Fibroblast of skin of back (primary cell): Measurements from ENCODE around the gene SPON1.
"Not testable (repeated sequence)": the region's sequence is repeated elsewhere in the genome, so short reads cannot be mapped to it uniquely, and the experiment has no call there.

Source experiments
- DNase-seq: peaks from one replicate; pipeline ENCODE4 v3.0.0-alpha.2; 2013

The SPON1 gene

DNA sequence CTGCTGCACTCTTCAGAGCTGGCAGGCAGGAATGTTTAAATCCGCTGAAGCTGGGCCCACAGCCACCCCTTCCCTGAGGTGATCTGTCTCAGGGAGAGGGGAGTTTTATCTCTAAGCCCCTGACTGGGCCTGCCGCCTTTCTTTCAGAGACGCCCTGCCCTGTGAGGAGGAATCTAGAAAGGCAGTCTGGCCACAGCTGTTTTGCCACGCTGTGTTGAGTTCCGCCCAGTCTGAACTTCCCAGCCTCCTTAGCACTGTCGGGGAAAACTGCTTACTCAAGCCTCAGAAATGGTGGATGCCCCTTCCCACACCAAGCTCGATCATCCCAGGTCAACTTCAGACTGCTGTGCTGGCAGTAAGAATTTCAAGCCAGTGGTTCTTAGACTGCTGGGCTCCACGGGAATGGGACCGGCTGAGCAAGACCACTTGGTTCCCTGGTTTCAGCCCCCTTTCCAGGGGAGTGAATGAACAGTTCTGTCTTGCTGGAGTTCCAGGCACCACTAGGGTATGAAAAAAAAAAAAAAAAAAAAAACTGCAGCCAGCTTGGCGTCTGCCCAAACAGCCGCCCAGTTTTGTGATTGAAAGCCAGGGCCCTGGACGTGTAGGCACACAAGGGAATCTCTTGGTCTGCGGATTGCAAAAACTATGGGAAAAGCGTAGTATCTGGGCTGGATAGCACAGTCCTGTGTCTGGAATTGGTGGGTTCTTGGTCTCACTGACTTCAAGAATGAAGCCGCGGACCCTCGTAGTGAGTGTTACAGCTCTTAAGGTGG lies 127.4 kb downstream of the SPON1 start:
- DNase-seq, result no peak

DNA sequence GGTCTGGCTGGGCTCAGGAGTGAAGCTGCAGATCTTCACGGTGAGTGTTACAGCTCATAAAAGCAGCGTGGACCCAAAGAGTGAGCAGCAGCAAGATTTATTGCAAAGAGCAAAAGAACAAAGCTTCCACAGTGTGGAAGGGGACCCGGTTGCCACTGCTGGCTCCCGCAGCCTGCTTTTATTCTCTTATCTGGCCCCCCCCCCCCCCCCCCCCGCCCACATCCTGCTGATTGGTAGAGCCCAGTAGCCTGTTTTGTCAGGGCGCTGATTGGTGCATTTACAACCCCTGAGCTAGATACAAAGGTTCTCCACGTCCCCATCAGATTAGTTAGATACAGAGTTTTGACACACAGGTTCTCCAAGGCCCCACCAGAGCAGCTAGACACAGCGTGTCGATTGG lies 128.1 kb downstream of the SPON1 start:
- DNase-seq, result not testable (repeated sequence)

DNA sequence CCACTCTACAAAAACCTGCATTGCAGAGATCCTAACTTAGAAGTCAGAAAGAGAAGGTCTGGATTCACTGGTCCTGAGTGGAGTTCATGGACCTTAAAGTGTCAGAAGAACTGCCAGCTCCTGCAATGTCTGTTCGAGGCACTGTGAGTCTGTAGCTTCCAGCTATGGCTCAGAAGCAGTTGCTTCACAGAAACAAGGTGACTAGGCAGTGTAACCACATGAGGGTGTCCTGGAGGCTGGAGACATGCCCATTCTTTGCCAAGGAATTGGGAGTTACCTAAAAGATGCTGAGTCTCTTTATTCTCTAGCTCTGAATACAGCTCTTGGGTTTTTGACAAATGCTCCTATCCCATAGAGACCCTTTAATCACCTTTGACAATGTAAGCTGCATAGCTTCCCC lies 130.5 kb downstream of the SPON1 start:
- DNase-seq, result no peak

DNA sequence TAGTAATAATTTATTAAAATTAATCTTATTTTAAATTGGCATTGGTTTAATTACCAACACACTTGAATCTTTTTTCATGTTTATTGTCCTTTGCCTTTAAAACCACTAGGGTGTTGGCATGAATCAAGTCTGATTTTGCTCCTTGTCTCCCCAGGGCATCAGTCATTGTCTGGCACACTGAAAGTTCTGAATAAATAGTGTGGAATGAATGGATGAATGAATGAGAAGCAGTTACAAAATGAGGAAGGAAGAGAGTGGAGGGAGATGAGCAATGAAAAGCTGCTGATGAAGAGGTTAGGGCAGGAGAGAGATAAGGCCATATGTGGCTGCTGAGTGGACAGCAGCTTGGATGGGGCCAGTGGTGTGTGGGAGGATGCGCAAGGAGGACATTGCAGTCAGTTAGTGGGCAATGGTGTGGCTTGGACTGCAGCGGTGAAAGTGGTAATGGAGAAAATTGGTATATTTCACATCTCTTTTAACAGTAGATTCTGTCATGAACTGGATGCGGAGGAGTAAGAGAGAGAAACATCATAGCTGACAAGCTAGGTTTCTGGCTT lies 132.0 kb downstream of the SPON1 start:
- DNase-seq, result no peak

DNA sequence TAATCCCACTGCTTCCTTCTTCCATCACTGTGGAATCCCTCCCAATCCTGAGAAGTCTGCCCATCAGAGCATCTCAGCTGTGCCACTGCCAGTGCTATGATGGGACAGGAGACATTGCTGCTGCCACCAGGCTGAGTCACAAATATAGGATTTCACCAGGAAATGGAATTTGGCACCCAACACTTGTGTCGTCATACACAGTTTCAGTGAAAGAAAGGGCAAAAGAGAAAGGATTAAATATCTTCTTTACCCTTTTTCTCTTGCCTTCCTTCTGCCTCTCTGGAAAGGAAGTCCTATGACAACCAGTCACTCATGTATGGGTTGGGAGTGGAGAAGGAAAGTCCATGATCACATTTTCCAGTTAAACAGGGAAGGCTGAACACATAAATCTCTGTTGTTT lies 133.4 kb downstream of the SPON1 start:
- peak; percentile 9 for DNase-seq

DNA sequence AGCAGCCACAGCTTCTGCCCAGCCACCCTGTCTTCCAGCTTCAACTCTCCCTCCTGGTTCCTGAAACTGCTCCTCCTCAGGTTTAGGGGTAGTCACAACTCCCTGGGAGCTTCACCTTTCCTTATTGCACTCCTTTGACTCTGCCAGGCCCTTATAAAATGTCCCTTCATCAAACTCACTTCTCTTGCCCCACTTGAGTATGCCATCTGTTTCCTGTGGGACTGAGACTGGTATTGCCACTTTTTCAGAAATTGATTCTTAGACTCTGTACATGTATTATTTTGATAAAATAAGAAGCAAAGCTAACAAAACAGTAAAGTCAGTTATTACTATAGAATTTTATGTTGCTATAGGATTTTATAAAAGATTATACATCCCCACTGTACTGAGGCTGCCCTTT lies 134.1 kb downstream of the SPON1 start:
- DNase-seq, result no peak

DNA sequence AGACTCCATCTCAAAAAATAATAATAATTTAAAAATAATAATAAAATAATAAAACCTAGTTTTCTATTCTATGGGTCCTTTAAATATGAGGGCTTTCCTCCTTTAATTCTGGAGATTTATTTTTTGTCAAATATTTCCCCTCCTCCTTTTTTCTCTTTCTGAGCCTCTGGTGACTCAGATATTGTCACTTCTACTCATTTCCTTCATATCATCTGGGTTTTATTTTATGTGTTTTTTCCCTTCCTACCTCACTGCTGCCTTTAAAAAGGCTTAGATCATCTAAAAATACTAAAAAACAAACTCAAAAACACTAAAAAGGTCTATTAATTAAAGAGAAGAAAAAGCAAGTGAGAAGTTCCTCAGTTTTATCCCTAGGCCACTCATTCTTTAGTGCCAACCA lies 138.9 kb downstream of the SPON1 start:
- no peak for DNase-seq

DNA sequence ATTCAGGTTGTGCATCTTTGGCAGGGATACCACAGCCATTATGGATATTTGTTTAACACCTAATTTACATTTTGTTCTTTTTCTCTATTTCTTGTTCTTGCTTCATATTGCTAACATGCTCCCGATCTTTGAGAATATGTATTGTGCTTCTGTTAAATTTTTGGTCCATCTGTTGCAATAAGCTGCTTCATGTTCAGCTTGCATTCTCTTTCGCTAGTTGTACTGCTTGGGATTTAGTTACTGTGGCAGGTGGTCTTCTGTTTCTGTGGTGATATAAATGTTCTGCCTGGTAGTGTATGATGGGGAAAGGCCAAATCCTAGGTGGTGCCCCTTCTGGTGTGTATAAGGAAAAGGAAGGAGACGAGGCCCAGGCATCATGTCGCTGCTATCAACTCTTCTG lies 140.2 kb downstream of the SPON1 start:
- DNase-seq, result no peak

DNA sequence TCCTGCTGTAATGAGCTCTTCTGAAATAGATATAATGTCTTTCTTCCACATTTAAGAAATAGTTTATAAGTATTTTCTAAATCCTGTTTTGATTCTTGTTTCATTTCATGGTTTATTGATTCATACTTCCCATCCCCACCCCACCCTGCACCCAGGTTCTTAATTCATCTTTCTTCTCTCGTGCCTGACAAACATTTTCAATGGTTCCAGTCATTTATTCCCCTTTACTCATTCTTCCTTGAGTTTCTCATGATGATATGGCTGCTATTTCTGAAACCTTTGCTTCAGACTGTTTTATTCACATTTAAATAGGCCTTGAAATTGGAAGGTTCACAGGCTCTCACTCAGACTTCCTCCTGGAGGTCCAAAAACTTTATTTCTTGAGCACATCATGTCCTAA lies 142.9 kb downstream of the SPON1 start:
- no peak for DNase-seq

DNA sequence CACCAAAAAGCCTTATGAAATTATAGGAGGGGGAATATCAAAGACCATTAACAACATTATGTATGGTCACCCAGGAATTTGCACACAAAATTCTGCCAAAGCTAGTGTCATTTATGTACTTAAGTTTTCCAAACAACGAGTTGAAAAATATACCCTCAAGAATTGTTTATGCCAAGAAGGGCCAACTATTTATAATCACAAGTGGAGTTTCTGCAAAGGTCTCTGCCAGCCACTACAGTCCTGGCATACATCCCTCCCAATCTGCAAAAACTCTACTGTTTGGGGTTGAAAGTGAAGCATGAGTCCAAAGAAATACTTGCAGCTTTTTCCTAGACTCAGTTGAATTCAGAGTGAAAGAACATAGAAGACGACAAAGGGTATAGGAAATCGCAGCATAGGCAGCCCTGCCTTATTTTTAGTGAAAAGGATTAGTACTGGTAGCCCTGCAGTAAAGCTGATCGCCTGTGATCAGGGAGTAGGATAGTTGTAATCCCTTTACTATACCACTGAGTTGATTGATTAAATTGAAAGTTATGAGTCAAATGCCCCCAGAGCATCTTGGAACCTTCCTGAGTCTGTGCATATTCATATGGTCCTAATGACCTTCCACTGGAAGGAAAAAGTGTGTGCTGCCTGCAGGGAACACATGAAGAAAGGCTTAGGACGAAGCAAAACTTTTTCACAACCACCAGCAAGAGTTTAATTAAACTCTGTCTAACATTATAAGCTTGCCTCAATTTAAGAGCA lies 144.0 kb downstream of the SPON1 start:
- no peak for DNase-seq

DNA sequence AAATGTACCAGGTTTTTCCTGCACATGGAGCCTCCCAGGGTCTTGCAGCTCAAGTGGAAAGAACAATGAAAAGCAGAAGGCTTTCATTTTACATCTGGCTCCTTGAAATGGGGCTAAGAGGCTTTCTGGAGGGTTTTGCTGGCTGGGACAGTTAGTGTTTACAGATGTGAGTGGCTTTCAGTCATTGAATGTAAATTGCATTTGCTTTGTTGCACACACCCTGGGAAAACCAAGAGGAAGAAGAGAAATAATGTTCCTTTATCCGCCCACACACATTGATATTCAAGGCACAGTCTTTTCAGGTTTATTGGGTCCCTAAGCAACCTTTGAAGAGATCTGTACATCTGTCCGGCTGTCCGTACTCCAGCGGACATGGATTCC lies 144.5 kb downstream of the SPON1 start:
- no peak for DNase-seq

DNA sequence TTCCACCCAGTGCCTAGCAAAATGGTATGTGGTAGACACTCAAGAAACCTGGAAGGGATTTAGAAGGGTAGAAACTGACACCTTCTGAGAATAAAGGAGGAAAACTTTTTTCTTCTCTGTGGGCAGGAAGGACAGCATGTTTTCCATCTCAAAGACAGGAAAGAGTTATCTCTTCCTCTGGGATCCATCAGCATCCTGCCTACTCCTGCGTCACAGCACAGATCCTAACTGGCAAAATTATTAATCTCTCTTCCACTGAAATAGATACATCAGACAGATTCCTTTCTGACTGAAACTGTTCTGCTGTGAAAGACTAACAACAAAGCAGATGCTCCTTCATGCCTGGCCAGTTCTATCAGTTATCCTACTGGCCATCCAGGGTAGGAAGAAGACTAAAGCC lies 147.2 kb downstream of the SPON1 start:
- DNase-seq, result no peak

DNA sequence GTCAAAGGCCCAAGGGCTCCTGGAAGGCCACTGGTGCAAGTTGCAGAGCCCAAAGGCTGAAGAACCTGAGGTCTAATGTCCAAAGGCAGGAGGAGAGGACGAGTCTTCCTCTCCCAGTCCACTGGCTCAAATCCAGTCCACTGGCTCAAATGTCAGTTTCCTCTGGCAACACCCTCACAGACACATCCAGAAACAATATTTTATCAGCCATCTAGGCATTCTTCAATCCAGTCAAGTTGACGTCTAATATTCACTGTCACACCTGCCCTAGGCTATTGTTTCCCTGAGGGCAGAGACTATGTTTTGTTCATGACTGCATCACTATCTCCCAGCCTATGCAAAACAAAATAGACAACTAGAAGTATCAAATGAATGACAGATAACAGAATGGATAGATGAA lies 148.1 kb downstream of the SPON1 start:
- DNase-seq, result no peak

DNA sequence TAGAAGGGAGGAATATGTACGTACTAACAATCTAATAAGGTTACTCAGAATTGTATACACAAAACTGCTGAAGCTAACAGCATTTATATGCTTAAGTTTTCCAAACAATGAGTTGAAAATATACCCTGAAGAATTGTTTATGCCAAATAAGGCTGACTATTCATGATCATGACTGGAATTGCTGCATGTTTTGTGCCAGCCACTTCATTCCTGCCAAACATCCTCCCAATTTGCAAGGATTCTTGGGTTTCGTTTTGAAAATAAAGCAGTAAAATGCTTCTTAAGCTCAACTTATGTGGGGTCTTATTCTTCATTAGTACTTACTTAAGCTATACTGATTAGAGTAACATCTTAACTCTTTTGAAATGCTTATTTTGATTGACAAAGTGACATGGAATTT lies 149.0 kb downstream of the SPON1 start:
- no peak for DNase-seq

DNA sequence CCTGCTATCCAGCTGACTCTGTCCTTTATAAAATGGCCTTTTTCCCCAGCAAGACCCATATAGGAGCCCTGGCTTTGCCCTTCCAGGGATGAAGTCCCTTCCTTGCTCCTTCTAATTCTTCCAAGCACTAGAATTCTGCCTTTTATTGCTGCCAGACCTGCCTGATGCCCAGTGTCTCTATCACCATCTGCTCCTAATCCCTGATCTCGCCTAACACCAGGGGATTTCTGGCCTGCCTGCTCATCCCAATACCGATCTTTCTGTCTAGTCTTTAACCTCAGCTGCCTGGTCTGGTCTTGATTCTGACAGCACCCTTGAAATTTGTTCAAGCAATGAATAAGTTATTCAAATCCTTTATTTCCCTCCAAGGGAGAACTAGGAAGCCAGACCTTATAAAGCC lies 150.2 kb downstream of the SPON1 start:
- DNase-seq, result no peak

DNA sequence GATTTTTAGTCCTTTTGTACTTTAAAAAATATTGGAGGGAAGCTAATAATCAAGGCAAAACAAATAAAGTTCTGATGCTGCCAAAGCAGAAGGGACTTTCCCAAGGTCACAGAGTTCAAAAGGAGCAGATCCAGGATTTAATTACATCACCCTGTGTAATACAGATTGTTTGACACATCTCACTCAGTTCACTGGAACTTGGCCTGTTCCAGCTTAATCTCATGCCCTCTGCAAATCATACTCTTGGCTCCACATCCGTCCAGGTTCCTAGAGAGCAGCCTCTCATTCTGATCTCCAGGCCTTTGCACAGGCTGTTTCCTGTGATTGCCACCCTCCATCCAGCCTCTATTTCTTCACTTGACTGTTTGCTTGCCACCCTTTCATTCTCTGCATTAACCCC lies 151.7 kb downstream of the SPON1 start:
- DNase-seq, result no peak

DNA sequence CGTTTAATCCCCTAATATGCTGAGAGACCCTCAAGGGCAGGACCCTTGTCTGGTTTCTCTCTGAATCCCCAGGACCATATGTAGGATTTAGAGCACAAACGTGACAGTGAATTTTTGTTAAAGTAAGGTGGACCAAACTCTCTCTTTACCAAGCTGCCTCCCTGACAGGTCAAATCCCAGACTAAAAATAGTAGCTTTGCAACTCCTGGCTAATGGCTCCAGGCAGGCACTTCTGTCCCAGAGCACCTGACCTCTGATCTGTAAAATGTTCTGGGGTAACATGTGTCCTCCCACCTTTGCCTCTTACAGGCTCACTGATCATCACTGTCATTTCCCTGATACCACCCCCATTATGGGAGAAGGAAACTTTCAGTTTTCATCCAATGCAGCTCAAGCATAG lies 152.3 kb downstream of the SPON1 start:
- no peak for DNase-seq

DNA sequence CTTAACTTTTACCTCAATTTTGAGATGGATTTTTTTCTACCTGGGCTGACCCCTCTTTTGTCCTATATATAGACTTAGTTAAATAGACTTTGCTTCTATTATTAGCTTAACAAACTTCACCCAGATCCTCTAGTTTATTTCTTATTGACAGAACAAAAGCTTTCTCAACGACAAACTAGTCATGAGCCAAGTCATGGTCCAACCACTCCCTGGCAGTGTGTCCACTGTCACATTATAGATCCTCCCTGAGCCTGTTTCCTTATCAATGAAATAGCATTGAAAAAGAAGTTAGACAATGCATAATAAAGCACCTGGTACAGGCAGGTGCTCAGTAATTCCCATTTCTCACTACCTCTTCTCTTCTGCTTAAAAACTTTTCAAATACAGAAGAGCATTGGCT lies 155.1 kb downstream of the SPON1 start:
- no peak for DNase-seq

DNA sequence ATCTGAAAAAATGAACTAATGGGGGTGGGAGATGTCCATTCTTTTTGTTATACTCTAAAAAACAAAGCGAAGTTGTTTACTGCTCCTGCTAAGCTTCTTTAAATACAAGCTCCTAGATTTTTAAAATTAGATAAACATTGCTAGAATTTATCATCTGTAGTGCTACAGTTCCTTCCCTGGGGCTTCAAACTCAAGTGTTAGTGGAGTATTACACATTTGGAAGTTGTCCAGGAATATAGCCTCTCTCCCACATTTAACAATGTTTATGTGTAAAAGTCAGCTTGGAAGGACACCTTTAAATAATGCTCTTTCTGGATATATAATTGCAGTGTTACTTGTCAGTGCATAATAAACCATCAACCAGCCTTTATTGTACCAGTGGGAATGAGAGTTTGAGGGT lies 155.5 kb downstream of the SPON1 start:
- no peak for DNase-seq

DNA sequence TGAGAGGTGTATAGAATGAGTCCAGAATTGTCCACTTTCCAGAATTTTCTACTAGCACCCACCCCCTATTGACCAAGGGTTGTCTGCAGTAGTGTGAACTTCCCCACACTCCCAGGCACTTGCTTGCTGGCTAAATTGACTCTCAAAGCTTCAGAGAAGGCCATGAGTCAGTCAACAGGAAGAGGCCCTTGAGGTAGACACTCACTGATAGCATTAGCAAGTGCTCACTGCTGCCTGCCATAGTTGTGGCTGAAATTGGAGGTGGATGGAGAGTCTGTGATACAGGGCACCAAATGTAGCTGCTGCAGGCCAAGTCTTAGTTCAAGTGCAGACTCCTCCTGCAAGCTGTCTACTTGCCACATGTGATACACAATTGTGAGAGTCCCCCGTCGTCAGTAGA lies 156.8 kb downstream of the SPON1 start:
- no peak for DNase-seq

DNA sequence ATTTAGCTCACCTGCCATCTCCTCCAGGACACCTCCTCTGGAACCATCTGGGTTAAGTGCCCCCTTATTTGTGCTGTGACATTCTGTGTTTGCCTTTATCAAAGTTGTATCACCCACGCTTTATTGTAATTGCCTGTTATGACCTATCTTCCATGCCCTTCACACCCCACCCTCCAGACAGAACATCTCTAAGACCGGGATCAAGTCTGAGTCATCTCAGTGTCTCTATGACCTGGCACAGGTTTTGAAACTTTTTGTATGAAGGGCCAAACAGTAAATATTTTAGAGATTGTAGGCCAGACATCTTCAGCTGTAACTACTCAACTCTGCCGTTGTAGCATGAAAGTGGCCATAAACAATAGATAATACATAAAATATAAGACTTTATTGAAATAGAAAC lies 161.8 kb downstream of the SPON1 start:
- no peak for DNase-seq

DNA sequence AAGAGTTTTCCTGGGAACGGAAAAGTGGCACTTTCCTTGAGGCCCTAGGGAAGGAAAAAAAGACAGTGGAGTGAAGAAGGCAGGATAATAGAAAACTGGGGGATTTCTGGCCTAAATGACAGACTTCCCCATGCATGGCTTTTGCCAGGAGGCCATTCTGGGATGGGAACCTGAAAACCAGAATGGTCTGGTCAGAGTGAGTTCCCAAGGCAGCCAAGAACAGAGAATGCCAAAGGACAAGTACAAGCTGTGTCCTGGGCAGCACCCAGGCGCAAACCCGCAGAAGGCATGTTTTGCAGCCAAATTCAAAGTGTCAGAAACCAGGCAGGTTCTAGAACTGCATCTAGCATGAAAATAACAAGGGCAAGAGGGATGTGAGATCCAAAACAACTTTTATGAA lies 162.4 kb downstream of the SPON1 start:
- no peak for DNase-seq

DNA sequence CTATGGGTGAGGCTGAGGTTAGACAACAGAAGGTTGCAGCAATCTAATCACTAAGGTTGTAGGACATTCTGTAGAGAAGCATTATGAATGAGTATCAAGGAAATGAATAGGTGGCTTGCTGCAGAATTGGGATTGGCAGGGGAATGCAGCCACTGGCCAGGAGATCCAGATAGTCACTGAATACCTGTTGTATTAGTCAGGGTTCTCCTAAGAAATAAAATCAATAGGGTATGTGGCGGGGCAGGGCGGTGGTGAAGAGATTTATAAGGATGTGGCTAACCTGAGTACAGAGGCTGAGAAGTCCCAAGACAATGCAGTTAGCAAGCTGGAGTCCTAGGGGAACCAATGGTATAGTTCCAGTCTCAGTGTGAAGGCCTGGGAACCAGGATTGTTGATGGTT lies 163.0 kb downstream of the SPON1 start:
- no peak for DNase-seq

DNA sequence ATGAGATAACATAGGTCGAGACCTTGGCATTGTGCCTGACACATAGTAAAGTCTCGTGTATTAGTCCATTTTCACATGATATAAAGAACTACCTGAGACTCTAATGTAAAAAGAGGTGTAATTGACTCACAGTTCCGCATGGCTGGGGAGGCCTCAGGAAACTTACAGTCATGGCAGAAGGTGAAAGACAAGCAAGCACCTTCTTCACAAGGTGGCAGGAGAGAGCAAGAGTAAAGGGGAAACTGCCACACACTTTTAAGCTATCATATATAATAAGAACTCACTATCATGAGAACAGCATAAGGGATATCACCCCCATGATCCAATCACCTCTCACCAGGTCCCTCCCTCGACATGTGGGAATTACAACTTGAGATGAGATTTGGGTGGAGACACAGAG lies 165.2 kb downstream of the SPON1 start:
- no peak for DNase-seq
